Naive thymus-derived CD4-positive, alpha-beta T cell (primary cell): ENCODE data around the gene BTBD18. TPM values are rescaled to one million over a fixed set of nuclear protein-coding genes. Genes with fewer than 3 reads are reported as not detected.

ENCODE experiments used
- ATAC-seq: fragments of 150-1000 bp; cut with Tn5 transposase; 2 replicates; pipeline ENCODE4 v1.10.0; 2021; ENCODE audit warnings: mild to moderate bottlenecking, moderate library complexity
- CTCF ChIA-PET: fragments of 350-600 bp; sonication (Branson Sonifier 250); formaldehyde crosslinking; loops from one replicate; lab custom pipeline; 2021; ENCODE audit warnings: antibody characterized with exemption; lab: Charles Lee
- POLR2A ChIA-PET: fragments of 350-600 bp; sonication (Branson Sonifier 250); formaldehyde crosslinking; loops from one replicate; lab custom pipeline; 2021; ENCODE audit warnings: antibody characterized with exemption, inconsistent platforms; lab: Charles Lee
- DNase-seq, 9 donors: peaks; one replicate each; pipeline versions ENCODE4 v3.0.0 to v3.0.0-alpha.2; 2020 to 2022; ENCODE audit warnings: mixed read lengths in 1 of 9
- H3K27ac ChIP-seq: one replicate; pipeline ENCODE4 v1.7.0; 2013; ENCODE audit warnings: mild to moderate bottlenecking, low read depth, low read length, moderate library complexity
- H3K27me3 ChIP-seq, 2 donors: one replicate each; pipeline ENCODE4 v1.7.0; 2013; ENCODE audit warnings: low read length in 2 of 2, mild to moderate bottlenecking in 2 of 2, moderate library complexity in 2 of 2; ENCODE audit not compliant: control insufficient read depth in 2 of 2, insufficient read depth in 2 of 2
- H3K36me3 ChIP-seq, 3 experiments: 1 replicate in 2 of 3; 2 replicates in 1 of 3; pipeline ENCODE4 v1.7.0; 2013; ENCODE audit warnings: low read length in 3 of 3, mild to moderate bottlenecking in 3 of 3, moderate library complexity in 1 of 3; ENCODE audit not compliant: insufficient read depth in 3 of 3, control insufficient read depth in 2 of 3
- H3K4me1 ChIP-seq, 2 donors: one replicate each; pipeline ENCODE4 v1.7.0; 2013; ENCODE audit warnings: low read length in 2 of 2, mild to moderate bottlenecking in 2 of 2, moderate library complexity in 1 of 2; ENCODE audit not compliant: control insufficient read depth in 2 of 2, insufficient read depth in 2 of 2
- H3K4me3 ChIP-seq: 2 replicates; pipeline ENCODE4 v1.7.0; 2013; ENCODE audit warnings: mild to moderate bottlenecking, low read length
- H3K9me3 ChIP-seq, 3 experiments: 1 replicate in 2 of 3; 2 replicates in 1 of 3; pipeline ENCODE4 v1.7.0; 2013; ENCODE audit warnings: low read length in 3 of 3; ENCODE audit not compliant: control insufficient read depth in 2 of 3
- H3K27ac Mint-ChIP-seq, 9 donors: one replicate each; pipeline ENCODE4 v1.8.0; 2020 to 2022; ENCODE audit warnings: mixed read lengths in 9 of 9, mild to moderate bottlenecking in 8 of 9, moderate library complexity in 5 of 9, inconsistent platforms in 2 of 9
- H3K27me3 Mint-ChIP-seq, 5 donors: one replicate each; pipeline ENCODE4 v1.8.0; 2021 to 2022; ENCODE audit warnings: mixed read lengths in 5 of 5, mild to moderate bottlenecking in 1 of 5
- H3K36me3 Mint-ChIP-seq, 5 donors: one replicate each; pipeline ENCODE4 v1.8.0; 2020 to 2022; ENCODE audit warnings: mixed read lengths in 5 of 5, mild to moderate bottlenecking in 3 of 5, inconsistent platforms in 1 of 5
- H3K4me1 Mint-ChIP-seq, 7 donors: one replicate each; pipeline ENCODE4 v1.8.0; 2020 to 2022; ENCODE audit warnings: mixed read lengths in 7 of 7, mild to moderate bottlenecking in 3 of 7, inconsistent platforms in 1 of 7
- H3K4me3 Mint-ChIP-seq, 10 donors: one replicate each; pipeline ENCODE4 v1.8.0; 2020 to 2022; ENCODE audit warnings: mild to moderate bottlenecking in 10 of 10, mixed read lengths in 10 of 10, moderate library complexity in 6 of 10, inconsistent platforms in 2 of 10
- H3K9me3 Mint-ChIP-seq, 11 donors: one replicate each; pipeline ENCODE4 v1.8.0; 2020 to 2022; ENCODE audit warnings: mixed read lengths in 11 of 11, mild to moderate bottlenecking in 4 of 11, inconsistent platforms in 1 of 11, moderate library complexity in 1 of 11
- intact Hi-C, 2 donors: fragments of 100-400 bp; cut with micrococcal nuclease; formaldehyde crosslinking; loops; one replicate each; pipeline ENCODE4 v1.15.1; 2023
- polyA plus RNA-seq, 2 donors: library from polyadenylated mRNA; unstranded; fragments of 300-500 nt; fragmentation: Illumina TruSeq; gene quantifications; one replicate each; pipeline ENCODE4 v1.2.3, GENCODE V29; 2021
- total RNA-seq, 6 experiments: library from RNA in 5 of 6; stranded (reverse) in 5 of 6; gene quantifications; 1 replicate in 5 of 6; 2 replicates in 1 of 6; pipeline ENCODE4 v1.2.3 and lab custom pipeline; 2021 to 2026

The BTBD18 gene
- total and polyA plus RNA-seq, 7 experiments from 2014 or later, result 0.56 to 0.95 TPM; not detected in 5

- Histone ChIP-seq H3K4me3 (no peak overlapping the region), H3K36me3 (peaks cover 13 to 55% (median 13%) of the 10 kb centered on the region in 3 experiments), H3K27me3 (no peaks in the 10 kb centered on the region), H3K9me3 (no peaks in the 10 kb centered on the region), H3K27ac (no peak overlapping the region), H3K4me1 (no peaks in the 10 kb centered on the region)
- Mint-ChIP-seq H3K4me1 (peaks cover 0 to 20% (median 16%) of the 10 kb centered on the region in 7 donors), H3K36me3 (peaks cover 0 to 19% (median 14%) of the 10 kb centered on the region in 5 donors), H3K4me3 (no peak overlapping the region), H3K27ac (peak overlapping the region in 5 of 9 donors; percentile 36 to 72 (median 58)), H3K9me3 (no peaks in the 10 kb centered on the region), H3K27me3 (no peaks in the 10 kb centered on the region)
- intact Hi-C loops, result no loop called here
- DNase-seq, result no peak
- CTCF ChIA-PET, result interaction anchor here (1.4 kb wide), 1 partner anchor 95 kb away, joined by 3 read pairs; no protein-coding TSS in a partner anchor
- POLR2A ChIA-PET, result no interaction called here
- no peak for ATAC-seq
Observed at GRCh38 chr11:57704932-57705331, 46.7 kb downstream of the BTBD18 start.

DNA sequence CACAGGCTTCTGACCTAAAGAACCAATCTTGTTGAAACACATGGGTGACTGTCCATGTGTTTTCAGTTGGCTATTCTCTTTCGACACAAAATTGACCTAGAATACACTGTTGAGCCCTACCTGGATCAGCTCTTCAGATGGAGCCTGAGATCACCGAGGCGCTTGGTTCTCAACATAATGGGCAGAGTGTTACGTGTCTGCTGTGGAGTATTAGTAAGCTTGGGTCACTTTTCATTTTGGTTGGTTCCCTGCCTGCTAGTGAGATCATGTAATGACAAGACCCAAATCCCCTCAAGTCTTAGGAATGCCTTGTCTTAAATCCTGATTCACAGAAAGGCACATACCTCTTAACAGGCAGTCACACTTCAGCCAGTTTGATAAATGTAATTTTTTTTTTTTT lies 48.3 kb downstream of the BTBD18 start:
- H3K27ac Mint-ChIP-seq, result peak overlapping the region in 1 of 9 donors; percentile 48
- no peaks in the 10 kb centered on the region for H3K9me3 Mint-ChIP-seq
- no peaks in the 10 kb centered on the region for H3K4me1 ChIP-seq
- peaks cover 0 to 7% (median 4%) of the 10 kb centered on the region in 7 donors for H3K4me1 Mint-ChIP-seq
- no peaks in the 10 kb centered on the region for H3K27me3 ChIP-seq
- H3K27me3 Mint-ChIP-seq, result no peaks in the 10 kb centered on the region
- H3K4me3 ChIP-seq, result no peak overlapping the region
- H3K36me3 ChIP-seq, result peaks cover 18 to 67% (median 22%) of the 10 kb centered on the region in 3 experiments
- H3K9me3 ChIP-seq, result no peaks in the 10 kb centered on the region
- H3K36me3 Mint-ChIP-seq, result peaks cover 0 to 30% (median 23%) of the 10 kb centered on the region in 5 donors
- DNase-seq (no peak), ATAC-seq (no peak)
- H3K4me3 Mint-ChIP-seq, result no peak overlapping the region
- CTCF ChIA-PET, result interaction anchor here (1.3 kb wide), 1 partner anchor 97 kb away, joined by 10 read pairs; no protein-coding TSS in a partner anchor
- intact Hi-C loops, result no loop called here
- no peak overlapping the region for H3K27ac ChIP-seq
- POLR2A ChIA-PET, result no interaction called here

DNA sequence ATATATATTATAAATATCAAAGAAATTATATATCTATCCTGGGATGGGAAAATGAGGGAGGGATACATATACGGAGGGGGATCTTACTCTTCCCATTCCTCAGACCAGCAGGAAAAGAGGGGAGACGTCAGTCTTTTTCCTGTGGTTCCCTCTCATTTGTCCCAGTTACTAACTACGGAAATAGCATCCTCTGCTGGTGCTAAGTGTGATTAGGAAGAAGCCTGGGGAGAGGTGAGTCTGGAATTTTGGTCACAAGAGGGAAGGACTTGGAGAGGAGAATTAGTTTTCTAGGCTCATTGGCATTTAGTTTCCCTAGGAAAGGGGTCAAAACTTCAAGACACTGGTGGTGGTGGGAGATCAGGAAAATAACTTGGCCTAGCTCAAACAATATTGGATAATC lies 51.2 kb downstream of the BTBD18 start:
- Mint-ChIP-seq H3K27me3 (no peaks in the 10 kb centered on the region), H3K4me1 (peaks cover 0 to 2% (median 0%) of the 10 kb centered on the region in 7 donors), H3K4me3 (no peak overlapping the region), H3K27ac (peak overlapping the region in 2 of 9 donors; percentile 1 to 63), H3K9me3 (peaks cover 0 to 1% (median 0%) of the 10 kb centered on the region in 11 donors), H3K36me3 (peaks cover 0 to 40% (median 30%) of the 10 kb centered on the region in 5 donors)
- Histone ChIP-seq H3K27me3 (no peaks in the 10 kb centered on the region), H3K27ac (no peak overlapping the region), H3K9me3 (no peaks in the 10 kb centered on the region), H3K4me1 (no peaks in the 10 kb centered on the region), H3K36me3 (peaks cover 27 to 80% (median 33%) of the 10 kb centered on the region in 3 experiments), H3K4me3 (no peak overlapping the region)
- POLR2A ChIA-PET, result no interaction called here
- intact Hi-C loops, result no loop called here
- ATAC-seq (no peak), DNase-seq (no peak)
- CTCF ChIA-PET, result no interaction called here

GRCh38 chr11:57699813-57700212 lies 51.8 kb downstream of the BTBD18 start:
- H3K36me3 Mint-ChIP-seq, result peaks cover 0 to 39% (median 30%) of the 10 kb centered on the region in 5 donors
- Histone ChIP-seq H3K9me3 (no peaks in the 10 kb centered on the region), H3K27ac (no peak overlapping the region), H3K4me1 (no peaks in the 10 kb centered on the region), H3K36me3 (peaks cover 25 to 83% (median 35%) of the 10 kb centered on the region in 3 experiments), H3K27me3 (no peaks in the 10 kb centered on the region), H3K4me3 (no peak overlapping the region)
- H3K4me1 Mint-ChIP-seq, result peaks cover 0 to 2% (median 0%) of the 10 kb centered on the region in 7 donors
- CTCF ChIA-PET, result no interaction called here
- ATAC-seq, result no peak
- peak overlapping the region in 2 of 9 donors; percentile 20 to 28 for H3K27ac Mint-ChIP-seq
- peaks cover 0 to 1% (median 0%) of the 10 kb centered on the region in 11 donors for H3K9me3 Mint-ChIP-seq
- intact Hi-C loops, result no loop called here
- no peak overlapping the region for H3K4me3 Mint-ChIP-seq
- DNase-seq, result no peak
- POLR2A ChIA-PET, result no interaction called here
- no peaks in the 10 kb centered on the region for H3K27me3 Mint-ChIP-seq

- H3K27ac ChIP-seq, result no peak overlapping the region
- POLR2A ChIA-PET, result interaction anchor here (0.8 kb wide), 1 partner anchor 23 kb away, joined by 3 read pairs; no protein-coding TSS in a partner anchor
- ATAC-seq (peak; percentile 34), DNase-seq (no peak)
- intact Hi-C loops, result no loop called here
- no peaks in the 10 kb centered on the region for H3K27me3 Mint-ChIP-seq
- no peak overlapping the region for H3K4me3 Mint-ChIP-seq
- no peak overlapping the region for H3K27ac Mint-ChIP-seq
- H3K4me1 Mint-ChIP-seq, result no peaks in the 10 kb centered on the region
- H3K9me3 Mint-ChIP-seq, result peaks cover 0 to 1% (median 0%) of the 10 kb centered on the region in 11 donors
- no peaks in the 10 kb centered on the region for H3K4me1 ChIP-seq
- H3K36me3 ChIP-seq, result peaks cover 28 to 83% (median 36%) of the 10 kb centered on the region in 3 experiments
- no peaks in the 10 kb centered on the region for H3K27me3 ChIP-seq
- CTCF ChIA-PET, result no interaction called here
- H3K4me3 ChIP-seq, result no peak overlapping the region
- H3K36me3 Mint-ChIP-seq, result peaks cover 0 to 34% (median 25%) of the 10 kb centered on the region in 5 donors
- no peaks in the 10 kb centered on the region for H3K9me3 ChIP-seq
Observed at GRCh38 chr11:57698843-57699365, 52.7 kb downstream of the BTBD18 start.

Other genes with a start within 250 kb of the BTBD18 start
- 10 to 100 TPM; 10.1 to 19.2 (median 16.3) TPM for gene SLC43A1, start 236.1 kb downstream of the BTBD18 start, total RNA-seq
- gene SLC43A1, start 236.1 kb downstream of the BTBD18 start, polyA plus RNA-seq, result 10 to 100 TPM; 12.7 to 15.4 TPM
- gene TIMM10, start 221.1 kb downstream of the BTBD18 start, total RNA-seq, result 10 to 100 TPM; 23.7 to 52.8 (median 34.7) TPM
- gene TIMM10, start 221.1 kb downstream of the BTBD18 start, polyA plus RNA-seq, result 10 to 100 TPM; 76.5 to 79.4 TPM
- not detected for gene SMTNL1, start 214.2 kb downstream of the BTBD18 start, total RNA-seq
- under 1 TPM; 0.28 to 0.44 TPM for gene SMTNL1, start 214.2 kb downstream of the BTBD18 start, polyA plus RNA-seq
- 100 to 1,000 TPM in 1 of 5 experiments, 10 to 100 TPM in 4; 51.1 to 326 (median 64.2) TPM for gene UBE2L6, start 184.1 kb downstream of the BTBD18 start, total RNA-seq
- 100 to 1,000 TPM; 236 to 238 TPM for gene UBE2L6, start 184.1 kb downstream of the BTBD18 start, polyA plus RNA-seq
- 1 to 10 TPM in 1 of 5 experiments, under 1 TPM in 2, not detected in 2; 0.21 to 3.7 (median 0.97) TPM for gene SERPING1, start 154.1 kb downstream of the BTBD18 start, total RNA-seq
- not detected for gene SERPING1, start 154.1 kb downstream of the BTBD18 start, polyA plus RNA-seq
- 10 to 100 TPM in 2 of 5 experiments, 1 to 10 TPM in 2, under 1 TPM in 1; 0.70 to 13.4 (median 4.3) TPM for gene YPEL4, start 101.9 kb downstream of the BTBD18 start, total RNA-seq
- under 1 TPM; 0.15 to 0.18 TPM for gene YPEL4, start 101.9 kb downstream of the BTBD18 start, polyA plus RNA-seq
- 10 to 100 TPM; 12.8 to 18.5 (median 14.7) TPM for gene CLP1, start 94.1 kb downstream of the BTBD18 start, total RNA-seq
- 10 to 100 TPM; 10.1 to 10.3 TPM for gene CLP1, start 94.1 kb downstream of the BTBD18 start, polyA plus RNA-seq
- 10 to 100 TPM; 51.4 to 82.2 (median 59.1) TPM for gene ZDHHC5, start 83.7 kb downstream of the BTBD18 start, total RNA-seq
- gene ZDHHC5, start 83.7 kb downstream of the BTBD18 start, polyA plus RNA-seq, result 10 to 100 TPM; 26.9 to 44.5 TPM
- gene MED19, start 39.6 kb downstream of the BTBD18 start, total RNA-seq, result 10 to 100 TPM; 10.2 to 15.6 (median 12.4) TPM
- gene MED19, start 39.6 kb downstream of the BTBD18 start, polyA plus RNA-seq, result 10 to 100 TPM; 12.4 to 13.8 TPM
- 10 to 100 TPM; 43.0 to 67.3 (median 64.8) TPM for gene TMX2, start 39.2 kb downstream of the BTBD18 start, total RNA-seq
- gene TMX2, start 39.2 kb downstream of the BTBD18 start, polyA plus RNA-seq, result 10 to 100 TPM; 79.0 to 91.2 TPM
- 100 to 1,000 TPM in 3 of 5 experiments, 10 to 100 TPM in 2; 93.6 to 193 (median 124) TPM for gene SELENOH, start 10.3 kb downstream of the BTBD18 start, total RNA-seq
- 100 to 1,000 TPM; 339 to 382 TPM for gene SELENOH, start 10.3 kb downstream of the BTBD18 start, polyA plus RNA-seq
- gene CTNND1, start 10.0 kb upstream of the BTBD18 start, total RNA-seq, result 10 to 100 TPM in 4 of 5 experiments, 1 to 10 TPM in 1; 9.3 to 32.0 (median 13.7) TPM
- gene CTNND1, start 10.0 kb upstream of the BTBD18 start, polyA plus RNA-seq, result 1 to 10 TPM in 1 of 2 donors, under 1 TPM in 1; 0.80 to 2.0 TPM